ENCODE results near the gene ZNF385B. TPM values are rescaled to one million over a fixed set of nuclear protein-coding genes. Genes with fewer than 3 reads are reported as not detected.
"Not testable (repeated sequence)": the region's sequence is repeated elsewhere in the genome, so short reads cannot be mapped to it uniquely, and the experiment has no call there.

ZNF385B gene
- total RNA-seq, 1 donor from 2014 or later, result 8.3 TPM

- ATAC-seq (no peak), DNase-seq (ENCODE audit: low spot score) (no peak)
Measured at GRCh38 chr2:179805001-179805400, 56.4 kb downstream of the ZNF385B start.

DNA sequence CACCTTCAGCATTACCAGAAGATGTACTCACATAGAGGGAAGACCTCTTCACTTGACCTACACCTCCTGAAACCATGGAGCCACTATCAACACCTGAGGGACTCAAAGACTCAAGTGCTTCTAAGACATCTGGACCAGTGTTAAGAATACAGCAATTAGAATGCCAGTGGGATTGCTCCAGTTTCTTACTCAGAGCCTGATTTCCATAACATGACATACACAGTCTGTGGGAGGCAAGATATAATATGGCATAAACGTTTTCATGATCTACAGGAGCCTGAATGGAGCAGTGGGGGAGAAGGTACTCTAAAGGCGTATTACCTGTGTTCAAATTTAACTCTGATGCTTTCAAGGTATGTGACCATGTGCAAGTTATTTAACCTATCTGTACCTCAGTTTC, 57.2 kb downstream of the ZNF385B start:
- DNase-seq (ENCODE audit: low spot score) (no peak), ATAC-seq (no peak)

- ATAC-seq (no peak), DNase-seq (ENCODE audit: low spot score) (no peak)
Measured at GRCh38 chr2:179802051-179802882, 59.1 kb downstream of the ZNF385B start.

GRCh38 chr2:179800776-179801175, 60.6 kb downstream of the ZNF385B start:
- DNase-seq (ENCODE audit: low spot score) (no peak), ATAC-seq (peak; percentile 66)

- DNase-seq (ENCODE audit: low spot score) (no peak), ATAC-seq (no peak)
Measured at GRCh38 chr2:179796213-179797007, 65.0 kb downstream of the ZNF385B start.

DNA sequence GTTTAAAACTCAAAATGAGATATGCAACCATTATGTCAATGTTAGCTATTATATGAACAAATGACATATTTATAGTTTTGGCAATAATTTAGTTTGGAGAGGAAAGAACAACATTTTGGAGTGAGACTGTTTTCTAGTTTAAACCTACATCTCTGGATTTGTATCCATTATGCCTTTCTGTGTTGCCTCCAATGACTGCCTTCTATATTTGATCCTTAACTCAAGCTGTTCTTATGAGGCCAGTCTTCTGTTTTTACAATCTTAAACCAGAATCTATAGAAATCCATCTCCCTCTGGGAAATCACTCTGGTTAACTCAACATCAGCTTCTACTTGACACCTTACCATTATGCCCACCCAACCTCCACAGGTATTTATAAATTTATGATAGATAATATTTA, 67.5 kb downstream of the ZNF385B start:
- ATAC-seq, result no peak

GRCh38 chr2:179793238-179793637, 68.2 kb downstream of the ZNF385B start:
- DNase-seq (ENCODE audit: low spot score), result no peak
- ATAC-seq, result no peak

More for the DNA sequence above, 67.5 kb downstream of the ZNF385B start:
- DNase-seq (ENCODE audit: low spot score), result no peak

DNA sequence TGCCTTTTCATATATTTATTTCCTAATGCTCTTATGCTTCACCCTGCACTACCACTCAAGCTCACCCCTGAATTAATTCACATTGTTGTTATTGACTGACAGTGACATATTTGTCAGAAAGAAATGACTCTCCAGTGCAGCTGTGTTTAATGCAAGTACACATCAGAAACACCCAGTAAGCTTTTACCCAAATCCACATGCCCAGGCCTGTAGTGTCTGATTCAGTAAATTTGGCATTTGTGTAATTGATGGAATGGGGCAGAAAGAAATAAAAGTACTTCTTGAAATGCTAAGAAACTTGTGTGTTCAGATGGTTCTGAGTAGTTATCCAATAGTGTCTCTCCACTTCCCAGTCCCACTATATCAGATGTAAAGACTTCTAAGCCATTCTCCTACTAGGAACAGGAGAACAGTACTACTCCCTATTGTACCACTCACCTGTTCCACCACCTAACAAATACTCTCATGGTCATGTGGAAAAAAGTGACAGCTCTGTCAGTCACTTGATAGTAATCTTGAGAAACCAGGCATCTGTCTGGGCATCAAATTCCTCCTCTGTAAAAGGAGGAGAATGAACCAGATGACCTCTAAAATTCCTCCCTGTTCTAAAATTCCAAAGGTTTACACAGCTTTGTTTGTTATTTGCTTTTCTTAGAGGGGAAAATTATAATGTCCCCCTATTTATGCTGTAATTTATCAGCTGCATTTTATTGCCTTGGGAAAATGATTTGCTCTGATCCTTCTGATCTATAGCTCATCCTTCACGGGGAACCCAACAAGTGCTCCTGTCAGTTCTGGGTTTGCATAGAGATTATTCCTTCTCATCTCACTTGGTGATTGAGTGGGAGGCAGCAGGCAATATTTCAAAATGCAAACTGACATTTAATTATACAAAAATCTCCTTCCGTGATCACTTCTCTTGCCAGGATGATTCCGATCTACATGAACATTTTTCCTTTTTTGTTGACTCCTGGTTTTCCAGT, 70.9 kb downstream of the ZNF385B start:
- DNase-seq (ENCODE audit: low spot score), result no peak

DNA sequence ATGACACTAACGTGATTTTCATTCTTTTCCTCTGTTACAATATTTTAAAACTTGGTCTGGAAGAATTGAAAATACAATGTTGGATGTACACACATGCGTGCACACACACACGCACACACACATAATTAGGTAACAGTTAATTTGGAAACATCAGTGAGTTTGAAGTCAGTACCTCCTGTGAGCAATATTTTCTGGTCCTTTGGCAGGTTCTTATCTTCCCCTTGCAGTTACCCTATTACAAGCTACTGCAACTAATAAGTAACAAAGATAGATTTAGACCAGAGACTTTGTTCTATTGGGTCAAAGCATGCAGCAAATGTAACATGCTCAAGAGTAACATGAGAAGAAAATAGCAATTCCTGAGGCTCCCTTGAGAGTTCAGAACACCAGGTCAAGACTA, 73.3 kb downstream of the ZNF385B start:
- DNase-seq (ENCODE audit: low spot score) (no peak), ATAC-seq (no peak)

More for the DNA sequence above, 70.9 kb downstream of the ZNF385B start:
- ATAC-seq, result no peak

GRCh38 chr2:179787601-179788000, 73.8 kb downstream of the ZNF385B start:
- DNase-seq (ENCODE audit: low spot score) (no peak), ATAC-seq (no peak)

DNA sequence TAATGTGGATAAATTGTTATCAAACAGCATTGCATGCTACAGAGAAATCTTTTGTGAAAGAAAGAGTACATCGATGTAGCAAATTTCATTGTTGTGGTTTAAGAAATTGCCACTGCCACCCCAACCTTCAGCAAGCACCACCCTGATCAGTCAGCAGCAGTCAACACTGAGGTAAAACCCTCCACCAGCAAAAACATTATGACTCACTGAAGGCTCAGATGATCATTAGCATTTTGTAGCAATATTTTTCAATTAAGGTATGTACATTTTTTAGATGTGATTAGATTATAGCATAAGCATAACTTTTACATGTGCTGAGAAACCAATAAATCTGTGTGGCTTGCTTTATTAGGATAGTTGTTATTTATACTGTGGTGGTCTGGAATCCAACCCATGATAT, 75.5 kb downstream of the ZNF385B start:
- no peak for DNase-seq (ENCODE audit: low spot score)
- no peak for ATAC-seq

GRCh38 chr2:179782346-179782745, 79.1 kb downstream of the ZNF385B start:
- not testable (repeated sequence) for DNase-seq (ENCODE audit: low spot score); ATAC-seq

DNA sequence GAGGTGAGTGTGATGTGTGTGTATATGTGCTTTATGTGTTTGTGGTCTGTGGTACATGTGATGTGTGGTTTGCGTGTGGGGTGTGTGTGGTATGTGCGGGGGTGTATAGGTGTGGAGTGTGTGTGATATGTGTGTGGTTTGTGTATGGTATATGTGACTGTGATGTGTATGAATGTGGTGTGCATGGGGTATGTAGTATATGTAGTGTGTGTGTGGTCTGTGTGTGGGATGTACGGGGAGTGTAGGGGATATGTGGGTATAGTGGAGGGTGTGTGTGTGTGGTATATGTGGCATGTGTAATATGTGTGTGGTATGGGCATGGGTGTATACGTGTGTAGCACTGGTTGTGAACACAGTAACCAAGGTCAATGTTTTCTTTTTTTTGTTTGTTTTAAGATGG, 87.4 kb downstream of the ZNF385B start:
- no peak for ATAC-seq
- no peak for DNase-seq (ENCODE audit: low spot score)

- DNase-seq (ENCODE audit: low spot score) (no peak), ATAC-seq (no peak)
Measured at GRCh38 chr2:179772346-179772745, 89.1 kb downstream of the ZNF385B start.

- no peak for DNase-seq (ENCODE audit: low spot score)
- ATAC-seq, result no peak
Measured at GRCh38 chr2:179771791-179772190, 89.6 kb downstream of the ZNF385B start.

DNA sequence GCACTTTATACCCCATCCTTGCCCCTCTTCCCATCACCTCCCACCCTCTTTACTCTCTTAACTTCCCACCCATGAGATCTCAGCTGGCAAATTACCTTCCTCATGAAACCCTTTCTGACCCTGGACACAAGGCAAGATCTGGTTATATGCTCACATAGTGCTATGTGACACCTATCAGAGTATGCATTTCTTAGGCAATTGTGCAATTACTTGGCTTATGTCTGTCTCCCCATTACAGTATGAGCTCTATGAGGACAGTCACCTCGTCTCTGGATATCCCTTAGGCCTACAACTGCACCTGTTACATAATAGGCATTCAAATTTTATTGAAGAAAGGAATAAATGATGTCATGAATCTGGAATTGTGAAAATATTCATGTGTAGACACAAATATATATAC, 91.4 kb downstream of the ZNF385B start:
- ATAC-seq (no peak), DNase-seq (ENCODE audit: low spot score) (no peak)

DNA sequence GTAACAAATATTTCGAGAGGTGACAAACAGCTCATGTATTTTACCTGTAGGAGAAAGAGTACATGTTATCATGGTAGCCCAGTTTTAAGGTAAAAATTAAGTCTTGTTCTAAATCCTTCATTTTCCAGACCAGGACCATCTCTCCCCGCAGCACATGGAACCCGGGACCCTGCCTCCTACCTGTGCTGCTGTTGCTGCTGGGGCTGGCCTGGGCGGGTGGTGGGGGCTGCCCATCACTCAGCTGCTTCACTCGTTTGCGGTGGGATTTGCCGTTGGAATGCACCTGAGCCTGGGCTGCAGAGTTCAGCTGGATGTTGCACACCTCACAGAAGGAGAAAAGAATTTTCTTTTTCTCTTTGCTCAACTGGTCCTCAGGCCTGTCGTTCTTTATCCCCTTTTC, 92.1 kb downstream of the ZNF385B start:
- DNase-seq (ENCODE audit: low spot score), result no peak

GRCh38 chr2:179768765-179769164, 92.6 kb downstream of the ZNF385B start:
- no peak for ATAC-seq

More for the DNA sequence above, 92.1 kb downstream of the ZNF385B start:
- ATAC-seq, result no peak

GRCh38 chr2:179765666-179766065, 95.7 kb downstream of the ZNF385B start:
- DNase-seq (ENCODE audit: low spot score), result no peak

More at GRCh38 chr2:179768765-179769164, 92.6 kb downstream of the ZNF385B start:
- no peak for DNase-seq (ENCODE audit: low spot score)

GRCh38 chr2:179764710-179765109, 96.7 kb downstream of the ZNF385B start:
- DNase-seq (ENCODE audit: low spot score) (no peak), ATAC-seq (no peak)

More at GRCh38 chr2:179765666-179766065, 95.7 kb downstream of the ZNF385B start:
- ATAC-seq, result no peak

DNA sequence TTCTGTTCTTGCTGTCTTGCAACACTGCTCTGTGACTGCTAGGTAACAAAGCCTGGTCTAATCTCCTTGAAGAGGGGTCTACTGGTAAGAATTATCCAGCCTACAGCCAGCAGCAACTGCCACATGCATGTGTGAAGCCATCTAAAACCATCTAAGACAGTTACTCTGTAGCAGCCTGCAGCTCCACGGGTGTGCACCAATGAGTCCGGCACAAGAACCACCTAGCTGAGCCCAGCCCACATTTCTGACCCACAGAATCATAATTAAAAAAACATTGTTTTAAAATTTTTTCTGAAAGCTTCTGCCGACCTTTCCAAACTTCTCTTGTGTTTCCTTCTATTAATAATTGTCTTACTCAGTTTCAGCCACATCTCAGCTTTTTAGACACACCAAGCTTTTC, 102.8 kb downstream of the ZNF385B start:
- DNase-seq (ENCODE audit: low spot score), result no peak

More for the DNA sequence above, 102.8 kb downstream of the ZNF385B start:
- ATAC-seq, result no peak
